ENCODE data around the gene TMEM101. TPM values are rescaled to one million over a fixed set of nuclear protein-coding genes. Genes with fewer than 3 reads are reported as not detected.

TMEM101 gene
- total and polyA plus RNA-seq, 2 experiments from 2014 or later: 25.0 to 45.4 TPM

DNA sequence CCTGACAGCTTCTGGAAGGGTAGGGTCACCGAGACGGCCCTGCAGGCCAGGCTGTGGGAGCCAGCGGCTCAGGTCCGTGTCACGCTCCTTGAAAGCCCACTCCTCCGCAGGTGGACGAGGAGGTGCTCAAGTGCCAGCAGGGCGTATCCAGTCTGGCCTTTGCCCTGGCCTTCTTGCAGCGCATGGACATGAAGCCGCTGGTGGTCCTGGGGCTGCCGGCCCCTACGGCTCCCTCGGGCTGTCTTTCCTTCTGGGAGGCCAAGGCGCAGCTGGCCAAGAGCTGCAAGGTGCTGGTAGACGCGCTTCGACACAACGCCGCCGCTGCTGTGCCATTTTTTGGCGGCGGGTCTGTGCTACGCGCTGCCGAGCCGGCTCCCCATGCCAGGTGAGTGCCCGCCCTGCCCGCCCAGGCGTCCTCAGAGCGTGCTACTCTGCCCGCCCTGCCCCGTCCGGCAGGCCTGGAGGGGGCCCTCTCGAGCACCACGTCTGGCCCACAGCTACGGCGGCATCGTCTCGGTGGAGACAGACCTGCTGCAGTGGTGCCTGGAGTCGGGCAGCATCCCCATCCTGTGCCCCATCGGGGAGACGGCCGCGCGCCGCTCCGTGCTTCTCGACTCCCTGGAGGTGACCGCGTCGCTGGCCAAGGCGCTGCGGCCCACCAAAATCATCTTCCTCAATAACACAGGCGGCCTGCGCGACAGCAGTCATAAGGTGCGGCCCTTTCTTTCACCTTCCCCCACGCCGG, 9.1 kb downstream of the TMEM101 start:
- H2AFZ ChIP-seq: peak overlapping the region; percentile 72
- H3K27ac ChIP-seq: peak overlapping the region; percentile 51
- H3K9me3 ChIP-seq (ENCODE audit: low read depth): no peaks in the 10 kb centered on the region
- in situ Hi-C loops (cut with MboI): no loop called here
- no peaks in the 10 kb centered on the region for H4K20me1 ChIP-seq (ENCODE audit: insufficient read depth)
- no peaks in the 10 kb centered on the region for H3K36me3 ChIP-seq (ENCODE audit: low read depth)
- peaks cover 10% of the 10 kb centered on the region for H3K4me1 ChIP-seq (ENCODE audit: insufficient read depth)
- 7 to 8% methylated on average over 55 to 59 of the region's 59 CpGs for WGBS, 2 experiments (ENCODE audit: low coverage in 1 of 2, low lambda C conversion rate in 2 of 2, missing lambda C conversion rate in 2 of 2)
- 0 out of 2 replicates have a peak, but pooled peaks cover 5% of the 10 kb centered on the region for H3K79me2 ChIP-seq (ENCODE audit: insufficient read depth)
- peak overlapping the region; percentile 76 for H3K9ac ChIP-seq
- peak; percentile 66 for DNase-seq
- peak overlapping the region; percentile 75 for H3K4me3 ChIP-seq
- TF ChIP-seq EZH2phosphoT487 (IDR thresholded peaks at IDR 0.05; ENCODE audit: insufficient read depth, low read depth) (no peak), EZH2 (IDR thresholded peaks at IDR 0.05; ENCODE audit: insufficient read depth, poor library complexity, severe bottlenecking) (no peak)
- H3F3A ChIP-seq (ENCODE audit: insufficient read depth): no peaks in the 10 kb centered on the region; the same call in 1 of the 2 replicates
- H3K9me2 ChIP-seq (ENCODE audit: insufficient read depth): no peaks in the 10 kb centered on the region
- H3K4me2 ChIP-seq (ENCODE audit: unreplicated experiment): peak overlapping the region; percentile 72
- H3K27me3 ChIP-seq (replicated peaks; ENCODE audit: insufficient read depth): no peaks in the 10 kb centered on the region

DNA sequence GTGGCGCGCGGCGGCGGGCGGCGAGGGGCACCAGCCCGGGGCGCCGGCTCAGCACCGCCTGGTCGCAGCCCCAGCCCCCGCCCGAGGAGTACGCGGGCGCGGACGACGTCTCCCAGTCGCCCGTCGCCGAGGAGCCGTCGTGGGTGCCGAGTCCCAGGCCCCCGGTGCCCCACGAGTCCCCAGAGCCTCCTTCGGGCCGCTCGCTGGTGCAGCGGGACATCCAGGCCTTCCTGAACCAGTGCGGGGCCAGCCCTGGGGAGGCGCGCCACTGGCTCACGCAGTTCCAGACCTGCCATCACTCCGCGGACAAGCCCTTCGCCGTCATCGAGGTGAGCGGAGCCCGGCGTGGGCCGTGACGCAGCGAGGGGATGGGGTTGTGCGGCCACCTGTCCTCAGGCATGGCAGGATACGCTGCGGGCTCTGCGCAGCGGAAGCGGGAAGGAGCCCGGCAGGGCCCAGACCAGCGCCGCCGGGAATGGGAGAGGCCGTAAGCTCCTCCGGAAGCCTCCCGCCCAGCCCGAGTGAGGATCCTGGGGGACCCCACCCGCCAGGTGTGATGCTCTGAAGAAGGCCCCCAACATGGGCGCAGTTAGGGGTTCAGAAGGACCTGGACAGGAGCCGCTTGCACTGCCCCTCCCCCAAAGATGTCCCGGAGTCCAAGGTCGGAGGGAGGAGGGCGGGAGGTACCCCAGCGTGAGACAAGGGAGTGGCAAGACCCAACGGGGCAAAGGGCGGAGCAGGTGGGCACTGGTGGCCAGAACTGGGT, 9.8 kb downstream of the TMEM101 start:
- no peak for TF ChIP-seq EZH2phosphoT487 (IDR thresholded peaks at IDR 0.05; ENCODE audit: insufficient read depth, low read depth)
- no peak for TF ChIP-seq EZH2 (IDR thresholded peaks at IDR 0.05; ENCODE audit: insufficient read depth, poor library complexity, severe bottlenecking)
- H3K4me1 ChIP-seq (ENCODE audit: insufficient read depth): peaks cover 10% of the 10 kb centered on the region
- no peak overlapping the region for H3K4me2 ChIP-seq (ENCODE audit: unreplicated experiment)
- in situ Hi-C loops (cut with MboI): no loop called here
- H2AFZ ChIP-seq: peak overlapping the region; percentile 53; the same call in 1 of the 2 replicates
- no peaks in the 10 kb centered on the region for H3K36me3 ChIP-seq (ENCODE audit: low read depth)
- H3K27me3 ChIP-seq (replicated peaks; ENCODE audit: insufficient read depth): no peaks in the 10 kb centered on the region
- no peaks in the 10 kb centered on the region for H3K9me3 ChIP-seq (ENCODE audit: low read depth)
- H3K9me2 ChIP-seq (ENCODE audit: insufficient read depth): no peaks in the 10 kb centered on the region
- H3K9ac ChIP-seq: no peak overlapping the region
- H3K4me3 ChIP-seq: peak overlapping the region; percentile 75
- H3F3A ChIP-seq (ENCODE audit: insufficient read depth): no peaks in the 10 kb centered on the region; the same call in 1 of the 2 replicates
- 0 out of 2 replicates have a peak, but pooled peaks cover 5% of the 10 kb centered on the region for H3K79me2 ChIP-seq (ENCODE audit: insufficient read depth)
- H4K20me1 ChIP-seq (ENCODE audit: insufficient read depth): no peaks in the 10 kb centered on the region
- peak; percentile 45 for DNase-seq
- WGBS, 2 experiments (ENCODE audit: low coverage in 1 of 2, low lambda C conversion rate in 2 of 2, missing lambda C conversion rate in 2 of 2): 7 to 13% methylated on average over 30 to 61 of the region's 71 CpGs
- H3K27ac ChIP-seq: no peak overlapping the region

DNA sequence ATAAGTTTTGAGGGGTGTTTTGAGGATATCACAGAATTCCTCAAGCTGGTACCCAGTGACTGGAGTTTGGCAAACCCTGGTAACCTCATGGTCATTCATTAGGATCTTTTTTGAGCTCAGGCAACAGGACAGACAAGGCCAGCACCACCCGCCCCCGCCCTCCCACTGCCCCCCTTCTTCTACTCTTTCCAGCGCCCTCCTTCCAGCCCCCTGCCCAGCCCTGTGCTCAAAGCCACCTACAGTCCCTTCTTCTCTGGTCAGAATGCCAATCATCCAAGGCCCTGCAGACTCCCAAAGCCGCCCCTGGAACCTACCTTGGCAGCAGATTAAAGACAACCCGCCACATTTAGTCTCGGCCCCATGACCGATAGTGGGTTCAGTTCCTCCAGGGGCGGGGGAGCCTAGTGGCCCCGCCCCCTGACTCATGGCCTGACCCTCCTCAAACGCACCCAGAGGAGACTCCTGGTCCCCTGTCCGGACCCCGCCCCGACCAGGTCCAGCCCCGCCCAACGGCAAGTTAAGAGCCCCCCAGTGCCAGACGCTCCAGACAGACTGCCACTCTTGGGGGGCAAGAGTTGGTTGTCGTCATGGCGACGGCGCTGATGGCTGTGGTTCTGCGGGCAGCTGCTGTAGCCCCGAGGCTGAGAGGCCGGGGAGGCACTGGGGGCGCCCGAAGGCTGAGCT, 10.5 kb downstream of the TMEM101 start, which contains the start of gene NAGS:
NAGS (plus strand) TSS at position 546 of the 684 bp plus-strand sequence; CDS start at position 588, 42 bp downstream.
- no peak within 1 kb of the TSS for H3K4me2 ChIP-seq (ENCODE audit: unreplicated experiment)
- TF ChIP-seq EZH2phosphoT487 (IDR thresholded peaks at IDR 0.05; ENCODE audit: insufficient read depth, low read depth) (no peak), EZH2 (IDR thresholded peaks at IDR 0.05; ENCODE audit: insufficient read depth, poor library complexity, severe bottlenecking) (no peak)
- in situ Hi-C loops (cut with MboI): no loop called here

More for the DNA sequence above, 10.5 kb downstream of the TMEM101 start, which contains the start of gene NAGS:
- Histone ChIP-seq H4K20me1 (ENCODE audit: insufficient read depth) (no peaks in the 10 kb centered on the region), H2AFZ (peak within 1 kb of the TSS; percentile 72; the same call in 1 of the 2 replicates), H3F3A (ENCODE audit: insufficient read depth) (peaks cover under 1% of the 10 kb centered on the region; the same call in 1 of the 2 replicates), H3K4me3 (peak within 1 kb of the TSS; percentile 75), H3K27ac (no peak within 1 kb of the TSS), H3K9me3 (ENCODE audit: low read depth) (no peaks in the 10 kb centered on the region), H3K36me3 (ENCODE audit: low read depth) (no peaks in the 10 kb centered on the region), H3K9me2 (ENCODE audit: insufficient read depth) (no peaks in the 10 kb centered on the region), H3K79me2 (ENCODE audit: insufficient read depth) (0 out of 2 replicates have a peak, but pooled peaks cover 5% of the 10 kb centered on the region), H3K27me3 (replicated peaks; ENCODE audit: insufficient read depth) (no peaks in the 10 kb centered on the region), H3K9ac (no peak within 1 kb of the TSS), H3K4me1 (ENCODE audit: insufficient read depth) (peaks cover 10% of the 10 kb centered on the region)
- peak; percentile 23 for DNase-seq
- 11 to 15% methylated on average over 23 to 25 of the region's 25 CpGs for WGBS, 2 experiments (ENCODE audit: low coverage in 1 of 2, low lambda C conversion rate in 2 of 2, missing lambda C conversion rate in 2 of 2)
